ENCODE data around the gene TRIM71. TPM values are rescaled to one million over a fixed set of nuclear protein-coding genes. Genes with fewer than 3 reads are reported as not detected.

TRIM71 gene
- total and polyA plus RNA-seq, 2 donors (not counting 1 experiment from before 2014, with no cell fraction given), result not detected

GRCh38 chr3:32868719-32869512, 51.1 kb downstream of the TRIM71 start:
- 100% methylated on average over 1 of the region's 7 CpGs for WGBS (ENCODE audit: insufficient coverage)
- Mint-ChIP-seq H3K27me3 (no peaks in the 10 kb centered on the region), H3K4me1 (no peaks in the 10 kb centered on the region), H3K9me3 (ENCODE audit: insufficient read depth) (no peaks in the 10 kb centered on the region), H3K4me3 (no peak overlapping the region), H3K27ac (no peak overlapping the region)
- intact Hi-C loops (cut with micrococcal nuclease), result no loop called here
- no peak for TF ChIP-seq EZH2 (IDR thresholded peaks at IDR 0.05; ENCODE audit: borderline replicate concordance, insufficient read depth, low read depth, low read length, poor library complexity, severe bottlenecking)
- no peak for TF ChIP-seq CTCF (IDR thresholded peaks at IDR 0.05)
- Histone ChIP-seq H3K36me3 (replicated peaks in 1 of 2; ENCODE audit: control extremely low read depth in 1 of 2, control insufficient read depth in 1 of 2, extremely low read depth in 1 of 2, insufficient read depth in 2 of 2, low read length in 1 of 2) (no peaks in the 10 kb centered on the region), H3K27ac (ENCODE audit: low read length in 2 of 2) (no peak overlapping the region), H3K79me2 (ENCODE audit: control insufficient read depth, insufficient read depth, low read length) (no peaks in the 10 kb centered on the region), H3K9me3 (ENCODE audit: control extremely low read depth in 1 of 3, control insufficient read depth in 2 of 3, insufficient read depth in 1 of 3, low read length in 2 of 3) (no peaks in the 10 kb centered on the region), H3K9ac (ENCODE audit: low read length) (no peak overlapping the region), H3K4me1 (ENCODE audit: control insufficient read depth in 2 of 2, insufficient read depth in 2 of 2, low read length in 2 of 2) (no peaks in the 10 kb centered on the region), H3K27me3 (replicated peaks in 1 of 4; ENCODE audit: control extremely low read depth in 1 of 4, control insufficient read depth in 3 of 4, insufficient read depth in 4 of 4, low read length in 3 of 4) (no peaks in the 10 kb centered on the region), H3K4me2 (replicated peaks; ENCODE audit: low read depth, low read length, poor library complexity, severe bottlenecking) (no peak overlapping the region), H3K4me3 (ENCODE audit: control extremely low read depth in 1 of 5, extremely low read depth in 1 of 5, insufficient read depth in 1 of 5, low read depth in 2 of 5, low read length in 4 of 5) (no peak overlapping the region), H4K20me1 (ENCODE audit: control insufficient read depth, insufficient read depth, low read length, poor library complexity, severe bottlenecking) (no peaks in the 10 kb centered on the region), H2AFZ (ENCODE audit: insufficient read depth, low read depth, low read length, poor library complexity, severe bottlenecking) (no peak overlapping the region)
- ATAC-seq (ENCODE audit: low read depth), result no peak
- ChIA-PET CTCF (no interaction called here), POLR2A (no interaction called here)
- no peak for DNase-seq

- Histone ChIP-seq H3K9me3 (ENCODE audit: control extremely low read depth in 1 of 3, control insufficient read depth in 2 of 3, insufficient read depth in 1 of 3, low read length in 2 of 3) (no peaks in the 10 kb centered on the region), H3K36me3 (replicated peaks in 1 of 2; ENCODE audit: control extremely low read depth in 1 of 2, control insufficient read depth in 1 of 2, extremely low read depth in 1 of 2, insufficient read depth in 2 of 2, low read length in 1 of 2) (no peaks in the 10 kb centered on the region), H3K27ac (ENCODE audit: low read length in 2 of 2) (no peak overlapping the region), H3K4me1 (ENCODE audit: control insufficient read depth in 2 of 2, insufficient read depth in 2 of 2, low read length in 2 of 2) (no peaks in the 10 kb centered on the region), H2AFZ (ENCODE audit: insufficient read depth, low read depth, low read length, poor library complexity, severe bottlenecking) (no peak overlapping the region), H3K4me2 (replicated peaks; ENCODE audit: low read depth, low read length, poor library complexity, severe bottlenecking) (no peak overlapping the region), H3K4me3 (ENCODE audit: control extremely low read depth in 1 of 5, extremely low read depth in 1 of 5, insufficient read depth in 1 of 5, low read depth in 2 of 5, low read length in 4 of 5) (no peak overlapping the region), H3K79me2 (ENCODE audit: control insufficient read depth, insufficient read depth, low read length) (no peaks in the 10 kb centered on the region), H3K9ac (ENCODE audit: low read length) (no peak overlapping the region), H3K27me3 (replicated peaks in 1 of 4; ENCODE audit: control extremely low read depth in 1 of 4, control insufficient read depth in 3 of 4, insufficient read depth in 4 of 4, low read length in 3 of 4) (no peaks in the 10 kb centered on the region), H4K20me1 (ENCODE audit: control insufficient read depth, insufficient read depth, low read length, poor library complexity, severe bottlenecking) (no peaks in the 10 kb centered on the region)
- H3K4me3 Mint-ChIP-seq, result no peak overlapping the region
- no peak overlapping the region for H3K27ac Mint-ChIP-seq
- H3K4me1 Mint-ChIP-seq, result no peaks in the 10 kb centered on the region
- ChIA-PET CTCF (no interaction called here), POLR2A (no interaction called here)
- no peaks in the 10 kb centered on the region for H3K27me3 Mint-ChIP-seq
- ATAC-seq (ENCODE audit: low read depth), result no peak
- intact Hi-C loops (cut with micrococcal nuclease), result no loop called here
- no peaks in the 10 kb centered on the region for H3K9me3 Mint-ChIP-seq (ENCODE audit: insufficient read depth)
- TF ChIP-seq CTCF (IDR thresholded peaks at IDR 0.05), result no peak
- no peak for TF ChIP-seq EZH2 (IDR thresholded peaks at IDR 0.05; ENCODE audit: borderline replicate concordance, insufficient read depth, low read depth, low read length, poor library complexity, severe bottlenecking)
- WGBS (ENCODE audit: insufficient coverage), result 94% methylated on average over 10 of the region's 15 CpGs
- no peak for DNase-seq
Measured at GRCh38 chr3:32869513-32870047, 51.8 kb downstream of the TRIM71 start.
